Mesenchymal stem cell (in vitro differentiated cells and primary cell): ENCODE measurements around the gene HCFC2.
"Not testable (repeated sequence)": the region's sequence is repeated elsewhere in the genome, so short reads cannot be mapped to it uniquely, and the experiment has no call there.

Experiments used
- DNase-seq: peaks from one replicate; pipeline ENCODE4 v3.0.0-alpha.2; 2013
- H2AFZ ChIP-seq: one replicate; pipeline ENCODE4 v1.6.1; 2013; ENCODE audit warnings: low read depth, mild to moderate bottlenecking, control low read depth, inconsistent platforms, low read length, moderate library complexity
- H2AK5ac ChIP-seq: 2 replicates; pipeline ENCODE4 v1.6.1; 2013; ENCODE audit warnings: low read length, moderate library complexity, mild to moderate bottlenecking, inconsistent platforms; ENCODE audit not compliant: severe bottlenecking
- H2BK120ac ChIP-seq: one replicate; pipeline ENCODE4 v1.6.1; 2013; ENCODE audit warnings: low read depth, mild to moderate bottlenecking, inconsistent platforms, low read length, moderate library complexity
- H2BK12ac ChIP-seq, 2 experiments: one replicate each; pipeline ENCODE4 v1.6.1; 2013; ENCODE audit warnings: inconsistent platforms in 2 of 2, low read length in 2 of 2, mild to moderate bottlenecking in 2 of 2, moderate library complexity in 2 of 2, control low read depth in 1 of 2
- H2BK15ac ChIP-seq: one replicate; pipeline ENCODE4 v1.6.1; 2013; ENCODE audit warnings: mild to moderate bottlenecking, low read depth, inconsistent platforms; ENCODE audit not compliant: poor library complexity, severe bottlenecking
- H2BK5ac ChIP-seq: 2 replicates; pipeline ENCODE4 v1.6.1; 2013; ENCODE audit warnings: low read depth, mild to moderate bottlenecking, low read length, control low read depth, inconsistent platforms; ENCODE audit not compliant: poor library complexity, severe bottlenecking
- H3K14ac ChIP-seq, 2 experiments: one replicate each; pipeline ENCODE4 v1.6.1; 2013; ENCODE audit warnings: inconsistent platforms in 2 of 2, low read length in 2 of 2, control low read depth in 1 of 2, mild to moderate bottlenecking in 1 of 2, moderate library complexity in 1 of 2
- H3K18ac ChIP-seq, 2 experiments: one replicate each; pipeline ENCODE4 v1.6.1; 2013; ENCODE audit warnings: inconsistent platforms in 2 of 2, low read length in 2 of 2, control low read depth in 1 of 2, low read depth in 1 of 2, mild to moderate bottlenecking in 1 of 2
- H3K23ac ChIP-seq, 2 experiments: one replicate each; pipeline ENCODE4 v1.6.1; 2013; ENCODE audit warnings: inconsistent platforms in 2 of 2, low read length in 2 of 2, mild to moderate bottlenecking in 2 of 2, moderate library complexity in 2 of 2, control low read depth in 1 of 2
- H3K27ac ChIP-seq: 2 replicates; pipeline ENCODE4 v1.5.1; 2013; ENCODE audit warnings: mild to moderate bottlenecking, moderate library complexity, low read length, control low read depth, inconsistent platforms; ENCODE audit not compliant: poor library complexity, severe bottlenecking
- H3K27me3 ChIP-seq, 2 experiments: 2 replicates each; pipeline versions ENCODE4 v1.6.1 to v1.7.0; 2013; ENCODE audit warnings: low read length in 2 of 2, mild to moderate bottlenecking in 2 of 2, moderate library complexity in 2 of 2, control low read depth in 1 of 2, inconsistent platforms in 1 of 2; ENCODE audit not compliant: control insufficient read depth in 1 of 2, insufficient read depth in 1 of 2
- H3K36me3 ChIP-seq, 2 experiments: 2 replicates each; pipeline versions ENCODE4 v1.6.1 to v1.7.0; 2013; ENCODE audit warnings: low read length in 2 of 2, control low read depth in 1 of 2, inconsistent platforms in 1 of 2, low read depth in 1 of 2, mild to moderate bottlenecking in 1 of 2; ENCODE audit not compliant: insufficient read depth in 2 of 2, control insufficient read depth in 1 of 2
- H3K4ac ChIP-seq, 2 experiments: one replicate each; pipeline ENCODE4 v1.6.1; 2013; ENCODE audit warnings: inconsistent platforms in 2 of 2, low read length in 2 of 2, mild to moderate bottlenecking in 2 of 2, moderate library complexity in 2 of 2, control low read depth in 1 of 2, low read depth in 1 of 2
- H3K4me1 ChIP-seq: 2 replicates; pipeline ENCODE4 v1.6.1; 2013; ENCODE audit warnings: low read depth, low read length, control low read depth; ENCODE audit not compliant: control insufficient read depth, insufficient read depth
- H3K4me2 ChIP-seq: 2 replicates; pipeline ENCODE4 v1.6.1; 2013; ENCODE audit warnings: low read length, mild to moderate bottlenecking, inconsistent platforms; ENCODE audit not compliant: poor library complexity, severe bottlenecking
- H3K4me3 ChIP-seq, 2 experiments: 2 replicates each; pipeline versions ENCODE4 v1.5.1 to v1.7.0; 2013; ENCODE audit warnings: low read length in 2 of 2, mild to moderate bottlenecking in 2 of 2, control low read depth in 1 of 2, low read depth in 1 of 2; ENCODE audit not compliant: insufficient read depth in 1 of 2
- H3K79me1 ChIP-seq: replicated peaks from 2 replicates; pipeline ENCODE4 v1.6.1; 2013; ENCODE audit warnings: mild to moderate bottlenecking, control low read depth, low read length, inconsistent platforms; ENCODE audit not compliant: poor library complexity, severe bottlenecking
- H3K9ac ChIP-seq: 2 replicates; pipeline ENCODE4 v1.7.0; 2013; ENCODE audit warnings: mild to moderate bottlenecking, low read length, moderate library complexity
- H3K9me3 ChIP-seq: 2 replicates; pipeline ENCODE4 v1.7.0; 2013; ENCODE audit warnings: mild to moderate bottlenecking, low read length; ENCODE audit not compliant: control insufficient read depth
- H4K8ac ChIP-seq: one replicate; pipeline ENCODE4 v1.6.1; 2013; ENCODE audit warnings: inconsistent platforms, mild to moderate bottlenecking, low read length, moderate library complexity
- H4K91ac ChIP-seq: one replicate; pipeline ENCODE4 v1.6.1; 2013; ENCODE audit warnings: mild to moderate bottlenecking, low read length, inconsistent platforms
- WGBS: methylation state at CpG from one replicate; pipeline ENCODE4 v1.1.7; 2013; ENCODE audit warnings: mixed read lengths; 5-methylcytosine and 5-hydroxymethylcytosine counted together

The HCFC2 gene

GRCh38 chr12:104036143-104036542, 28.2 kb upstream of the HCFC2 start:
- not testable (repeated sequence) for H2AFZ ChIP-seq

DNA sequence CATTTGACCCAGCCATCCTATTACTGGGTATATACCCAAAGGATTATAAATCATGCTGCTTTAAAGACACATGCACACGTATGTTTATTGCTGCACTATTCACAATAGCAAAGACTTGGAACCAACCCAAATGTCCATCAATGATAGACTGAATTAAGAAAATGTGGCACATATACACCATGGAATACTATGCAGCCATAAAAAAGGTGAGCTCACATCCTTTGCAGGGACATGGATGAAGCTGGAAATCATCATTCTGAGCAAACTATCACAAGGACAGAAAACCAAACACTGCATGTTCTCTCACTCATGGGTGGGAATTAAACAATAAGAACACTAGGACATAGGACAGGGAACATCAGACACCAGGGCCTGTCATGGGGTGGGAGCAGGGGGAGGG, 24.6 kb upstream of the HCFC2 start:
- H3K4ac ChIP-seq, H2AFZ ChIP-seq, H2BK15ac ChIP-seq, H3K4me3 ChIP-seq, H2BK12ac ChIP-seq, H3K9me3 ChIP-seq, H3K27ac ChIP-seq, H3K4me2 ChIP-seq, H3K9ac ChIP-seq, H3K18ac ChIP-seq, H3K14ac ChIP-seq, H3K27me3 ChIP-seq, H4K91ac ChIP-seq, H3K23ac ChIP-seq, DNase-seq, H3K4me1 ChIP-seq, H4K8ac ChIP-seq, H3K36me3 ChIP-seq, H2BK5ac ChIP-seq, H2BK120ac ChIP-seq, H2AK5ac ChIP-seq: not testable (repeated sequence)
- peaks cover 22% of the 10 kb centered on the region for H3K79me1 ChIP-seq
- 100% methylated on average over 1 of the region's 1 CpG for WGBS

More at GRCh38 chr12:104036143-104036542, 28.2 kb upstream of the HCFC2 start:
- H3K23ac ChIP-seq, H3K14ac ChIP-seq, H3K9ac ChIP-seq, H2BK12ac ChIP-seq, H2BK5ac ChIP-seq, H4K91ac ChIP-seq, H3K4me3 ChIP-seq, H3K4ac ChIP-seq, H3K9me3 ChIP-seq, H3K27ac ChIP-seq, H2BK120ac ChIP-seq, H3K4me1 ChIP-seq, H2AK5ac ChIP-seq, H3K4me2 ChIP-seq, H2BK15ac ChIP-seq, H3K27me3 ChIP-seq, H3K18ac ChIP-seq, H3K79me1 ChIP-seq, DNase-seq, H3K36me3 ChIP-seq, H4K8ac ChIP-seq: not testable (repeated sequence)
- WGBS, result 100% methylated on average over 2 of the region's 2 CpGs

DNA sequence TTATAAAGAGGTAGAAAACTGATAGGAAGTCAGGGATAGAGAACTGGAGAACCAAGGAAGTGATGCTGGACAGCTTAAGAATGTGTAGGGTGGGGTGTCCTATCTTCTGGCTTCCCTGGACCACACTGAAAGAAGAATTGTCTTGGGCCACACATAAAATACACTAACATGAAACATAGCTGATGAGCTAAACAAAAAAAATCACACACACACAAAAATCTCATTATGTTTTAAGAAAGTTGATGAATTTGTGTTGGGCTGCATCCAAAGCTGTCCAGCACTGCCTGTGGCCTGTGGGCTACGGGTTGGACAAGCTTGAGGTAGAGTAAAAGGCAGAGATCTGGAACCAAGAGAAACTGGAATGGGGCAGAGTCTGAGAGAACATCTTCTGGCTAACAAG, 21.8 kb upstream of the HCFC2 start:
- Histone ChIP-seq H4K91ac (no peak overlapping the region), H3K4ac (no peak overlapping the region), H2BK15ac (no peak overlapping the region), H2BK12ac (no peak overlapping the region), H2AFZ (no peak overlapping the region), H2AK5ac (no peak overlapping the region), H3K36me3 (peaks cover 0 to 3% of the 10 kb centered on the region in 2 experiments), H3K9ac (no peak overlapping the region), H3K23ac (no peak overlapping the region), H3K4me2 (no peak overlapping the region), H2BK5ac (no peak overlapping the region), H3K4me3 (no peak overlapping the region), H3K27me3 (no peaks in the 10 kb centered on the region), H3K4me1 (peaks cover 5% of the 10 kb centered on the region), H4K8ac (no peak overlapping the region), H3K79me1 (peaks cover 29% of the 10 kb centered on the region), H3K27ac (no peak overlapping the region), H3K14ac (no peak overlapping the region), H2BK120ac (no peak overlapping the region), H3K18ac (no peak overlapping the region), H3K9me3 (no peaks in the 10 kb centered on the region)
- 96% methylated on average over 1 of the region's 1 CpG for WGBS
- DNase-seq, result no peak

GRCh38 chr12:104044158-104044557, 20.2 kb upstream of the HCFC2 start:
- Histone ChIP-seq H2BK12ac (peak overlapping the region in 1 of 2 experiments; percentile 10), H3K4ac (no peak overlapping the region)

More at GRCh38 chr12:104044158-104044557, 20.2 kb upstream of the HCFC2 start:
- Histone ChIP-seq H2BK120ac (no peak overlapping the region), H3K4me2 (no peak overlapping the region), H3K27me3 (no peaks in the 10 kb centered on the region), H3K27ac (no peak overlapping the region), H3K36me3 (peaks cover 0 to 3% of the 10 kb centered on the region in 2 experiments), H3K9ac (no peak overlapping the region), H3K4me1 (peaks cover 5% of the 10 kb centered on the region), H2BK15ac (no peak overlapping the region), H3K9me3 (no peaks in the 10 kb centered on the region), H3K14ac (no peak overlapping the region), H3K79me1 (peaks cover 35% of the 10 kb centered on the region), H3K4me3 (no peak overlapping the region), H2AK5ac (peak overlapping the region; percentile 17), H2BK5ac (no peak overlapping the region), H4K91ac (no peak overlapping the region), H2AFZ (no peak overlapping the region), H3K23ac (peak overlapping the region in 1 of 2 experiments; percentile 46), H4K8ac (no peak overlapping the region), H3K18ac (no peak overlapping the region)
- 93% methylated on average over 3 of the region's 3 CpGs for WGBS
- no peak for DNase-seq
